ENCODE measurements around the gene SPINT2.

The SPINT2 gene

DNA sequence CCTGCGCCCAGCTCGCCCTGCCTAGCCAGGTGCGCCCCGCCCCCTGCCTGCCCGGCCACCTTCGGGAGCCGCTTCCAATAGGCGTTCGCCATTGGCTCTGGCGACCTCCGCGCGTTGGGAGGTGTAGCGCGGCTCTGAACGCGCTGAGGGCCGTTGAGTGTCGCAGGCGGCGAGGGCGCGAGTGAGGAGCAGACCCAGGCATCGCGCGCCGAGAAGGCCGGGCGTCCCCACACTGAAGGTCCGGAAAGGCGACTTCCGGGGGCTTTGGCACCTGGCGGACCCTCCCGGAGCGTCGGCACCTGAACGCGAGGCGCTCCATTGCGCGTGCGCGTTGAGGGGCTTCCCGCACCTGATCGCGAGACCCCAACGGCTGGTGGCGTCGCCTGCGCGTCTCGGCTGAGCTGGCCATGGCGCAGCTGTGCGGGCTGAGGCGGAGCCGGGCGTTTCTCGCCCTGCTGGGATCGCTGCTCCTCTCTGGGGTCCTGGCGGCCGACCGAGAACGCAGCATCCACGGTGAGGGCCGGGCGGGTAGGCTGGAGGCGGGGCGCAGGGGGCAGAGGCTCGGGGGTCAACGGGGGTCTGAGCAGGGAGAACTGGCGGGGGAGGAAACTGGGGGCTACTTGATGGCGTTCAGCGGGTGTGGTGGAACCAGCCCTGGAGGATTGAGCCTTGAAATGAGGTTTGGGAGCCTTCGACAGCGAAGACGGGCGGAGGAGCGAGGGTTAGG is at the start of gene SPINT2:
TSS of gene SPINT2 (plus strand) at position 88 of the 727 bp plus-strand sequence. CDS start at position 408, 320 bp downstream.
- Histone ChIP-seq H3K9ac (ENCODE audit: insufficient read length) (no peak within 1 kb of the TSS), H3K9me3 (ENCODE audit: low read depth, low read length) (no peaks in the 10 kb centered on the region), H3K27ac (no peak within 1 kb of the TSS), H3K36me3 (ENCODE audit: insufficient read depth, low read length) (no peaks in the 10 kb centered on the region), H3K4me3 (no peak within 1 kb of the TSS)
- TF ChIP-seq EZH2 (IDR thresholded peaks at IDR 0.05), result no peak
- no peak for TF ChIP-seq FOXP2 (optimal IDR thresholded peaks at IDR 0.05; ENCODE audit: control extremely low read depth, extremely low read length, insufficient read depth)
- TF ChIP-seq POLR2AphosphoS5 (IDR thresholded peaks at IDR 0.05; ENCODE audit: borderline replicate concordance, low read depth, low read length), result no peak
- no peak for DNase-seq (ENCODE audit: low read depth, low spot score)

DNA sequence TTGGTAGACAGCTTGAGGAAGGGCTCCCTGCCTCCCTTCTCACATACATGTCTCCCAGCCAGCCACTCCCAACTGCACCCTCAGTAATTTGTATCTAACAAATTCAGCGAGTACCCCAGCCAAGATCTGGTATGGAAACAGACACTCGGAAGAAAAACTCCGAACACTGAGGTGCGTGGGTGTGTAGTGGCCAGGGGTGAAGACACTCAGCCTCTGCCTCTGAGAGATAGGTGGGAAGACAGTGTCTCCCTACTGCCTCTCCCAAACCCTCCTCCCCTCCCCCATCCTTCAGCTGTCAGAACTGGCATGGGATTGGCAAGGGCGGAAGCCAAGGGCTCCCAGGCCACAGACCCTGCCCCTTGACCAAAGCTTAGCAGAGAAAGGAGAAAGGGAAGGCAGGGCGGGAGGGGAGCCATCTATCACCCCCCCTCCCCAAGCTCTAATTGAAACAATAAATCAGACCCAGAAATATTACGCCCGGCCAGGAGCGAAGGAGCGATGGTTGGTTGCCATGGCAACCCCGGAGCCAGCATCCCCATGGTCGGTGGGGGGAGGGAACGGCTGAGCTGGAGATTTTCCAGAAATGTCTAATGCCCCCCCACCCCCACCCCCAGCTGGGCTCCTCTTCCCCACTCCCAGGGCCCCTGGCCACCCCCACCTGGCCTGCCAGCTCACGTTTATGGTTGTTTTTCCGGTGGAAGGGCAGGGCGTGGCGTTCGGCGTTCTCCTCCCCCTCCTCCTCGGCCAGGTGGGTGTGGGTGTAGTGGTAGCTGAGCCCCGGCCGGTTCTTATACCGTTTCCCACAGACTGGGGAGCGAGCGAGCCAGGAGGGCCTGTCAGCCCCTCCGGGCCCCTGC is 47.4 kb upstream of the SPINT2 start:
- H3K9me3 ChIP-seq (ENCODE audit: low read depth, low read length), result no peaks in the 10 kb centered on the region
- H3K9ac ChIP-seq (ENCODE audit: insufficient read length), result no peak overlapping the region
- TF ChIP-seq FOXP2 (optimal IDR thresholded peaks at IDR 0.05; ENCODE audit: control extremely low read depth, extremely low read length, insufficient read depth) (no peak), POLR2AphosphoS5 (IDR thresholded peaks at IDR 0.05; ENCODE audit: borderline replicate concordance, low read depth, low read length) (no peak), EZH2 (IDR thresholded peaks at IDR 0.05) (no peak)
- peaks cover 3% of the 10 kb centered on the region; the same call in 1 of the 2 replicates for H3K36me3 ChIP-seq (ENCODE audit: insufficient read depth, low read length)
- no peak overlapping the region for H3K4me3 ChIP-seq
- no peak for DNase-seq (ENCODE audit: low read depth, low spot score)
- no peak overlapping the region for H3K27ac ChIP-seq

DNA sequence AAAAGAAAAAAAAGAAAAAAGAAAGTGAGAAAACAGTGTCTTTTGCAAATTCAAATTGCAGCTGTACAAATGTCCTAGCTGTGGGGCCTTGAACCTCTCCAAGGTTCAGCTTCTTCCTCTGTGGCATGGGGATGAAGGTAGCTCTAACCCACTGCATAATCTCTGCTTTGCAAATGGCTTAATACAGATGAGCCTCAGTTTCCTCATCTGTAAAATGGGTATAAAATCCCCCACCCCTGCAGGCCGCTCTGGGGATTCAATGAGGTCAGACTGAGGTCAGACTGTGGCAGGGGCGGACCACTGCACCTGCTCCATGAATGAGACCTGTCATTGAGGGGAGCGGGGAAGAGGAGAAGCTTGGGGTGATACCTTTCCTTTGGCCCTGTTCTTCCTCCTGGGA is 46.2 kb upstream of the SPINT2 start:
- DNase-seq (ENCODE audit: low read depth, low spot score), result no peak

GRCh38 chr19:38219221-38219620 is 45.2 kb upstream of the SPINT2 start:
- peaks cover 3% of the 10 kb centered on the region; the same call in 1 of the 2 replicates for H3K36me3 ChIP-seq (ENCODE audit: insufficient read depth, low read length)
- DNase-seq (ENCODE audit: low read depth, low spot score), result no peak
- H3K27ac ChIP-seq, result no peak overlapping the region
- no peaks in the 10 kb centered on the region for H3K9me3 ChIP-seq (ENCODE audit: low read depth, low read length)
- TF ChIP-seq POLR2AphosphoS5 (IDR thresholded peaks at IDR 0.05; ENCODE audit: borderline replicate concordance, low read depth, low read length) (no peak), FOXP2 (optimal IDR thresholded peaks at IDR 0.05; ENCODE audit: control extremely low read depth, extremely low read length, insufficient read depth) (no peak), EZH2 (IDR thresholded peaks at IDR 0.05) (no peak)
- H3K9ac ChIP-seq (ENCODE audit: insufficient read length), result no peak overlapping the region
- H3K4me3 ChIP-seq, result no peak overlapping the region

More for the DNA sequence above, 46.2 kb upstream of the SPINT2 start:
- Histone ChIP-seq H3K9ac (ENCODE audit: insufficient read length) (no peak overlapping the region), H3K27ac (no peak overlapping the region), H3K36me3 (ENCODE audit: insufficient read depth, low read length) (peaks cover 3% of the 10 kb centered on the region; the same call in 1 of the 2 replicates), H3K9me3 (ENCODE audit: low read depth, low read length) (no peaks in the 10 kb centered on the region), H3K4me3 (no peak overlapping the region)
- TF ChIP-seq FOXP2 (optimal IDR thresholded peaks at IDR 0.05; ENCODE audit: control extremely low read depth, extremely low read length, insufficient read depth), result no peak
- no peak for TF ChIP-seq EZH2 (IDR thresholded peaks at IDR 0.05)
- TF ChIP-seq POLR2AphosphoS5 (IDR thresholded peaks at IDR 0.05; ENCODE audit: borderline replicate concordance, low read depth, low read length), result no peak

DNA sequence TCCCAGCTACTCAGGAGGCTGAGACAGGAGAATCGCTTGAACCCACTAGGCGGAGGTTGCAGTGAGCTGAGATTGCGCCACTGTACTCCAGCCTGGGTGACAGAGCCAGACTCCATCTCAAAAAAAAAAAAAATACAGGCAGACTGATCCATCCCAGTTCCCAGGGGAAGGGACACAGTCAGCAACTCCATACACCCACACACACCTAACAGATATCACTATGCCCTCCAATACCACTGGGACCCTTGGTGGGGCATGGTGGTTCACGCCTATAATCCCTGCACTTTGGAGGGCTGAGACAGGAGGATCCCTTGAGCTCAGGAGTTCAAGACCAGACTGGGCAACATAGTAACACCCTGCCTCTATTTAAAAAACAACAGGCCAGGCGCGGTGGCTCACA is 43.0 kb upstream of the SPINT2 start:
- Histone ChIP-seq H3K9ac (ENCODE audit: insufficient read length) (no peak overlapping the region), H3K27ac (no peak overlapping the region), H3K4me3 (no peak overlapping the region), H3K36me3 (ENCODE audit: insufficient read depth, low read length) (peaks cover 3% of the 10 kb centered on the region; the same call in 1 of the 2 replicates), H3K9me3 (ENCODE audit: low read depth, low read length) (no peaks in the 10 kb centered on the region)
- TF ChIP-seq POLR2AphosphoS5 (IDR thresholded peaks at IDR 0.05; ENCODE audit: borderline replicate concordance, low read depth, low read length) (no peak), EZH2 (IDR thresholded peaks at IDR 0.05) (no peak), FOXP2 (optimal IDR thresholded peaks at IDR 0.05; ENCODE audit: control extremely low read depth, extremely low read length, insufficient read depth) (no peak)
- DNase-seq (ENCODE audit: low read depth, low spot score), result no peak

GRCh38 chr19:38221919-38222830 is 42.2 kb upstream of the SPINT2 start:
- DNase-seq (ENCODE audit: low read depth, low spot score), result no peak
- Histone ChIP-seq H3K36me3 (ENCODE audit: insufficient read depth, low read length) (peaks cover 3% of the 10 kb centered on the region; the same call in 1 of the 2 replicates), H3K4me3 (no peak overlapping the region), H3K9ac (ENCODE audit: insufficient read length) (no peak overlapping the region), H3K27ac (no peak overlapping the region), H3K9me3 (ENCODE audit: low read depth, low read length) (no peaks in the 10 kb centered on the region)
- TF ChIP-seq POLR2AphosphoS5 (IDR thresholded peaks at IDR 0.05; ENCODE audit: borderline replicate concordance, low read depth, low read length), result no peak
- no peak for TF ChIP-seq FOXP2 (optimal IDR thresholded peaks at IDR 0.05; ENCODE audit: control extremely low read depth, extremely low read length, insufficient read depth)
- no peak for TF ChIP-seq EZH2 (IDR thresholded peaks at IDR 0.05)

DNA sequence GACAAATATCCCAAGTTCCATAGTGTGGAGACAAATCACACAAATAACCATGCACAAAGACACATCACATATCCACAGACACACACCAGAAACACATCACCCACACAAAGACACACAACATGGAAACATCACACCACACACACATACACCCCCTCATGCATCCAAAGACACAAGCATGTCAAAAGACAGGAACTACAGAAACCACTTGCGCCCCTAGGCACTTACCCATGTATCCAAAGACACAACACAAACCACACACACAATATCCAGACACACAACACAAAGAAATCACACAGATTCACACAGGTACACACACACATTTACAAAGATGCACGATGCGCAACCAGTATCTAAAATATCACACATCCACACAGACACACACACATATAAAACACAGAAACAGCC is 41.3 kb upstream of the SPINT2 start:
- no peak for TF ChIP-seq POLR2AphosphoS5 (IDR thresholded peaks at IDR 0.05; ENCODE audit: borderline replicate concordance, low read depth, low read length)
- no peak for TF ChIP-seq EZH2 (IDR thresholded peaks at IDR 0.05)
- TF ChIP-seq FOXP2 (optimal IDR thresholded peaks at IDR 0.05; ENCODE audit: control extremely low read depth, extremely low read length, insufficient read depth), result no peak
- Histone ChIP-seq H3K9ac (ENCODE audit: insufficient read length) (peak overlapping the region; percentile 20), H3K36me3 (ENCODE audit: insufficient read depth, low read length) (peaks cover 3% of the 10 kb centered on the region; the same call in 1 of the 2 replicates), H3K27ac (no peak overlapping the region), H3K9me3 (ENCODE audit: low read depth, low read length) (no peaks in the 10 kb centered on the region), H3K4me3 (peak overlapping the region; percentile 84)
- no peak for DNase-seq (ENCODE audit: low read depth, low spot score)

Measured in SK-N-MC (cell line).